MG63 (cell line): Measurements from ENCODE around the gene SEZ6L2. TPM values are rescaled to one million over a fixed set of nuclear protein-coding genes. Genes with fewer than 3 reads are reported as not detected.
A peak's percentile ranks its signal among the peaks of the same experiment; 100 is the strongest.
"Not testable (repeated sequence)": the region's sequence is repeated elsewhere in the genome, so short reads cannot be mapped to it uniquely, and the experiment has no call there.

Source experiments
- DNase-seq: peaks from one replicate; pipeline ENCODE4 v3.0.0-alpha.2; 2020
- H3K27me3 ChIP-seq: fragments of 250-450 bp; sonication (Bioruptor Pico); 2 replicates; pipeline ENCODE4 v1.5.1; 2020; ENCODE audit warnings: mild to moderate bottlenecking, moderate library complexity
- H3K36me3 ChIP-seq: fragments of 250-450 bp; sonication (Bioruptor Pico); 2 replicates; pipeline ENCODE4 v1.5.1; 2020; ENCODE audit warnings: mild to moderate bottlenecking, moderate library complexity
- H3K4me3 ChIP-seq: fragments of 250-450 bp; sonication (Bioruptor Pico); 2 replicates; pipeline ENCODE4 v1.5.1; 2020; ENCODE audit warnings: mild to moderate bottlenecking, moderate library complexity
- H3K9me3 ChIP-seq: fragments of 250-450 bp; sonication (Bioruptor Pico); 2 replicates; pipeline ENCODE4 v1.5.1; 2020; ENCODE audit warnings: mild to moderate bottlenecking, moderate library complexity
- total RNA-seq: library from RNA; depleted of rRNA; stranded (reverse); fragments of >200 nt; shearing (Covaris generic); gene quantifications from 2 replicates; pipeline ENCODE4 v1.2.3, GENCODE V29; 2014; ENCODE audit warnings: low replicate concordance; rRNA removed

The SEZ6L2 gene
- total RNA-seq: 18.0 and 28.5 TPM in 2 replicates

GRCh38 chr16:29899516-29900101, at the start of gene SEZ6L2:
SEZ6L2 (minus strand) TSS chr16:29899550; CDS start chr16:29899019, 531 bp downstream.
- Histone ChIP-seq H3K36me3 (peaks cover 22% of the 10 kb centered on the region), H3K9me3 (no peaks in the 10 kb centered on the region), H3K27me3 (no peaks in the 10 kb centered on the region), H3K4me3 (peak within 1 kb of the TSS; percentile 95)
- peak; percentile 93 for DNase-seq

- H3K9me3 ChIP-seq: 0 out of 2 replicates have a peak, but pooled peaks cover 2% of the 10 kb centered on the region
- no peak overlapping the region for H3K4me3 ChIP-seq
- H3K27me3 ChIP-seq: no peaks in the 10 kb centered on the region
- DNase-seq: no peak
- H3K36me3 ChIP-seq: no peaks in the 10 kb centered on the region
Measured at GRCh38 chr16:29947897-29948296, 48.5 kb upstream of the SEZ6L2 start.

- DNase-seq: peak; percentile 95
- Histone ChIP-seq H3K4me3 (peak overlapping the region; percentile 12; the same call in 1 of the 2 replicates), H3K27me3 (no peaks in the 10 kb centered on the region)
Measured at GRCh38 chr16:29943846-29944799, 44.8 kb upstream of the SEZ6L2 start.

GRCh38 chr16:29940656-29941055, 41.3 kb upstream of the SEZ6L2 start:
- H3K9me3 ChIP-seq: peaks cover 4% of the 10 kb centered on the region; the same call in 1 of the 2 replicates
- H3K27me3 ChIP-seq: no peaks in the 10 kb centered on the region
- DNase-seq: no peak
- no peak overlapping the region for H3K4me3 ChIP-seq
- H3K36me3 ChIP-seq: no peaks in the 10 kb centered on the region

More at GRCh38 chr16:29943846-29944799, 44.8 kb upstream of the SEZ6L2 start:
- peaks cover 4% of the 10 kb centered on the region; the same call in 1 of the 2 replicates for H3K9me3 ChIP-seq
- H3K36me3 ChIP-seq: no peaks in the 10 kb centered on the region

GRCh38 chr16:29931750-29932149, 32.4 kb upstream of the SEZ6L2 start:
- not testable (repeated sequence) for H3K27me3 ChIP-seq, H3K9me3 ChIP-seq, H3K36me3 ChIP-seq, DNase-seq, H3K4me3 ChIP-seq

GRCh38 chr16:29927070-29927905, 27.9 kb upstream of the SEZ6L2 start:
- H3K27me3 ChIP-seq: no peaks in the 10 kb centered on the region
- H3K36me3 ChIP-seq: peaks cover 10% of the 10 kb centered on the region
- no peak for DNase-seq
- H3K9me3 ChIP-seq: no peaks in the 10 kb centered on the region
- H3K4me3 ChIP-seq: peak overlapping the region; percentile 78; the same call in 1 of the 2 replicates

GRCh38 chr16:29926711-29927052, 27.3 kb upstream of the SEZ6L2 start:
- Histone ChIP-seq H3K36me3 (peaks cover 14% of the 10 kb centered on the region), H3K9me3 (no peaks in the 10 kb centered on the region), H3K27me3 (no peaks in the 10 kb centered on the region), H3K4me3 (peak overlapping the region; percentile 78)
- DNase-seq: no peak

GRCh38 chr16:29925781-29926710, 26.7 kb upstream of the SEZ6L2 start, which contains the start of gene KCTD13:
KCTD13 (minus strand) TSS chr16:29926226; CDS start chr16:29926033, 193 bp downstream.
- H3K9me3 ChIP-seq: no peaks in the 10 kb centered on the region
- DNase-seq: peak; percentile 85
- peak within 1 kb of the TSS; percentile 78 for H3K4me3 ChIP-seq
- peaks cover 18% of the 10 kb centered on the region for H3K36me3 ChIP-seq
- H3K27me3 ChIP-seq: no peaks in the 10 kb centered on the region

GRCh38 chr16:29925105-29925756, 25.9 kb upstream of the SEZ6L2 start:
- Histone ChIP-seq H3K9me3 (no peaks in the 10 kb centered on the region), H3K4me3 (peak overlapping the region; percentile 78), H3K36me3 (peaks cover 27% of the 10 kb centered on the region), H3K27me3 (no peaks in the 10 kb centered on the region)
- DNase-seq: no peak

- Histone ChIP-seq H3K36me3 (peaks cover 48% of the 10 kb centered on the region), H3K9me3 (no peaks in the 10 kb centered on the region), H3K27me3 (no peaks in the 10 kb centered on the region), H3K4me3 (no peak overlapping the region)
- DNase-seq: no peak
Measured at GRCh38 chr16:29922986-29923501, 23.7 kb upstream of the SEZ6L2 start.

GRCh38 chr16:29922326-29922725, 23.0 kb upstream of the SEZ6L2 start:
- no peak overlapping the region for H3K4me3 ChIP-seq
- H3K36me3 ChIP-seq: peaks cover 55% of the 10 kb centered on the region
- no peak for DNase-seq
- no peaks in the 10 kb centered on the region for H3K9me3 ChIP-seq
- H3K27me3 ChIP-seq: no peaks in the 10 kb centered on the region

- Histone ChIP-seq H3K9me3 (no peaks in the 10 kb centered on the region), H3K4me3 (no peak overlapping the region)
- no peak for DNase-seq
Measured at GRCh38 chr16:29921034-29921385, 21.7 kb upstream of the SEZ6L2 start.

GRCh38 chr16:29920288-29921033, 21.1 kb upstream of the SEZ6L2 start:
- no peaks in the 10 kb centered on the region for H3K27me3 ChIP-seq

More at GRCh38 chr16:29921034-29921385, 21.7 kb upstream of the SEZ6L2 start:
- Histone ChIP-seq H3K27me3 (no peaks in the 10 kb centered on the region), H3K36me3 (peaks cover 64% of the 10 kb centered on the region)

GRCh38 chr16:29916979-29917378, 17.6 kb upstream of the SEZ6L2 start:
- Histone ChIP-seq H3K9me3 (no peaks in the 10 kb centered on the region), H3K36me3 (peaks cover 66% of the 10 kb centered on the region), H3K4me3 (no peak overlapping the region), H3K27me3 (no peaks in the 10 kb centered on the region)
- DNase-seq: no peak

More at GRCh38 chr16:29920288-29921033, 21.1 kb upstream of the SEZ6L2 start:
- peaks cover 69% of the 10 kb centered on the region for H3K36me3 ChIP-seq
- DNase-seq: no peak
- no peak overlapping the region for H3K4me3 ChIP-seq
- no peaks in the 10 kb centered on the region for H3K9me3 ChIP-seq
